ENCODE measurements around the gene RALGPS1.

DNA sequence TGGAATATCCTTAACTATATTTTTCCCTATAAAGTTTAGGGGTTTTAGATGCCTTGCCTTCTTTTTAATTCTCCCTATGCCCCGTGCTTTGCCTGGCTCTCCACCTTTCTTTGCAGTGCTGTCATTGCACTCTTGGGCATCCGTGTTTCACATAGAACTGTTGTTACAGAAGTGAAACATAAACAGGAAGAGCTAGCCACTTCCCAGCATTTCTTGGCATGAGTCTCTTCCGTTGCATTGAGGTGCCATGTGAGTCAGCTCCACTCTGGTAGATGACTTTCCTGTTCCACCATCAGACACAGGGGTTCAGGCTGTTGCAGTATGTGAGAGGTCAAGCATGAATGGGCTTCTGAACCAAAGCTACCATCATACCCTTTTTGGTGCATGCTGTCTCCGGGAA is 134.5 kb downstream of the RALGPS1 start:
- TF ChIP-seq, protein P1, sequence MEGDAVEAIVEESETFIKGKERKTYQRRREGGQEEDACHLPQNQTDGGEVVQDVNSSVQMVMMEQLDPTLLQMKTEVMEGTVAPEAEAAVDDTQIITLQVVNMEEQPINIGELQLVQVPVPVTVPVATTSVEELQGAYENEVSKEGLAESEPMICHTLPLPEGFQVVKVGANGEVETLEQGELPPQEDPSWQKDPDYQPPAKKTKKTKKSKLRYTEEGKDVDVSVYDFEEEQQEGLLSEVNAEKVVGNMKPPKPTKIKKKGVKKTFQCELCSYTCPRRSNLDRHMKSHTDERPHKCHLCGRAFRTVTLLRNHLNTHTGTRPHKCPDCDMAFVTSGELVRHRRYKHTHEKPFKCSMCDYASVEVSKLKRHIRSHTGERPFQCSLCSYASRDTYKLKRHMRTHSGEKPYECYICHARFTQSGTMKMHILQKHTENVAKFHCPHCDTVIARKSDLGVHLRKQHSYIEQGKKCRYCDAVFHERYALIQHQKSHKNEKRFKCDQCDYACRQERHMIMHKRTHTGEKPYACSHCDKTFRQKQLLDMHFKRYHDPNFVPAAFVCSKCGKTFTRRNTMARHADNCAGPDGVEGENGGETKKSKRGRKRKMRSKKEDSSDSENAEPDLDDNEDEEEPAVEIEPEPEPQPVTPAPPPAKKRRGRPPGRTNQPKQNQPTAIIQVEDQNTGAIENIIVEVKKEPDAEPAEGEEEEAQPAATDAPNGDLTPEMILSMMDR (IDR thresholded peaks at IDR 0.05; ENCODE audit: low read length) = peak; percentile 32
- no peak for TF ChIP-seq EZH2 (optimal IDR thresholded peaks at IDR 0.05; ENCODE audit: low read depth, low read length)
- no peak for TF ChIP-seq EZH2phosphoT487 (IDR thresholded peaks at IDR 0.05; ENCODE audit: low read length)
